Activated T-helper 17 cell treated with anti-CD3 and anti-CD28 coated beads, Interleukin-2, amount 50 U/mL, for 72 hours (primary cell): ENCODE results near the gene FREM1. TPM values are rescaled to one million over a fixed set of nuclear protein-coding genes. Genes with fewer than 3 reads are reported as not detected.

Source experiments
- ATAC-seq: fragments of 150-1000 bp; cut with Tn5 transposase; replicated peaks from 2 replicates; pipeline ENCODE4 v1.10.0; 2021; ENCODE audit warnings: mild to moderate bottlenecking, moderate library complexity
- H3K27ac Mint-ChIP-seq: one replicate; pipeline ENCODE4 v1.8.0; 2022; ENCODE audit warnings: mixed read lengths
- H3K27me3 Mint-ChIP-seq: one replicate; pipeline ENCODE4 v1.8.0; 2022; ENCODE audit warnings: mixed read lengths
- H3K36me3 Mint-ChIP-seq: one replicate; pipeline ENCODE4 v1.8.0; 2022; ENCODE audit warnings: low read depth, mild to moderate bottlenecking, mixed read lengths
- H3K4me1 Mint-ChIP-seq: one replicate; pipeline ENCODE4 v1.8.0; 2022; ENCODE audit warnings: mixed read lengths
- H3K4me3 Mint-ChIP-seq: one replicate; pipeline ENCODE4 v1.8.0; 2022; ENCODE audit warnings: mild to moderate bottlenecking, mixed read lengths
- H3K9me3 Mint-ChIP-seq: one replicate; pipeline ENCODE4 v1.8.0; 2022; ENCODE audit warnings: mixed read lengths
- total RNA-seq, 2 donors: library from RNA; stranded (reverse); gene quantifications; one replicate each; pipeline ENCODE4 v1.2.3, GENCODE V29; 2022

Gene FREM1
- total RNA-seq, 2 donors from 2014 or later, result 0.45 TPM; not detected in 1

DNA sequence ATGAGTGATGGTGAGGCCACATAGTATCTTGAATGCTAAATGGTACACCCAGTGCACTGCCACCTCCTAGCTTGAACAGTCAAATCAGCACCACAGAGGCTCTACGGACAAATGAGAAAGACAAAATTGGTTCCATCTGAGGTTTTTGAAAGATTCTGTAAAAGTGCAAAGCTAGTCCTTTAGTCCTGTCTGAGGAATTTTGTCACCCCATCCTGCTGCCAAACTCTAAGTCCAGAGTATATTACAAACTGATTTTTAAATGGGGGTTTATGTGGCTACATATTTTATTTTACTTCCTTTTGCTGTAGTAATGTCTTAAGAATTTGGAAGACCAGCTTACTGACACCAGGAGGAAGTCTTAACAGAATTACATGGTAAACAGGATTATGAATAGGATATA lies 7.7 kb downstream of the FREM1 start:
- Mint-ChIP-seq H3K4me1 (no peaks in the 10 kb centered on the region), H3K36me3 (no peaks in the 10 kb centered on the region), H3K4me3 (no peak overlapping the region), H3K27ac (no peak overlapping the region), H3K27me3 (peaks cover 7% of the 10 kb centered on the region), H3K9me3 (no peaks in the 10 kb centered on the region)
- no peak for ATAC-seq

DNA sequence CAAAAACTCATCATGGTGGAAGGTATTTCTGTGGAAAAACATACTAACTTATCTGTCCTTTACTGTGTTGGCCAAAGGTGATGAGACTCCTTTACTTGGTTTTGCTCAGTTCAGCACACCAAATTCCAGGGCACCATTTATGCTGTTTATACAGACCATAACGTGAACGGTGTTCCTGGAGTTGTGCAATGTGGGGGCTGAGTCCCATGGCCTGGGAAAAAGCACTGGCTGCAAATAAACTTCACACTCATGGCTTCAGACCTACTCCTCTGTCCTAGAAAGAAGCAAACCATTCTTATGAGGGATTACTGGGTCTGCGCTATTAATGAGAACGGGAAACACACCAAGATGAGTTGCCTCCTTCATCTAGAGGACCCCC lies 10.4 kb downstream of the FREM1 start:
- no peaks in the 10 kb centered on the region for H3K9me3 Mint-ChIP-seq
- no peaks in the 10 kb centered on the region for H3K4me1 Mint-ChIP-seq
- H3K27me3 Mint-ChIP-seq, result peaks cover 6% of the 10 kb centered on the region
- no peaks in the 10 kb centered on the region for H3K36me3 Mint-ChIP-seq
- ATAC-seq, result no peak
- no peak overlapping the region for H3K4me3 Mint-ChIP-seq
- no peak overlapping the region for H3K27ac Mint-ChIP-seq

GRCh38 chr9:14899042-14899814 lies 11.0 kb downstream of the FREM1 start:
- Mint-ChIP-seq H3K9me3 (no peaks in the 10 kb centered on the region), H3K4me1 (no peaks in the 10 kb centered on the region), H3K36me3 (no peaks in the 10 kb centered on the region), H3K4me3 (no peak overlapping the region), H3K27me3 (peaks cover 4% of the 10 kb centered on the region), H3K27ac (no peak overlapping the region)
- no peak for ATAC-seq

DNA sequence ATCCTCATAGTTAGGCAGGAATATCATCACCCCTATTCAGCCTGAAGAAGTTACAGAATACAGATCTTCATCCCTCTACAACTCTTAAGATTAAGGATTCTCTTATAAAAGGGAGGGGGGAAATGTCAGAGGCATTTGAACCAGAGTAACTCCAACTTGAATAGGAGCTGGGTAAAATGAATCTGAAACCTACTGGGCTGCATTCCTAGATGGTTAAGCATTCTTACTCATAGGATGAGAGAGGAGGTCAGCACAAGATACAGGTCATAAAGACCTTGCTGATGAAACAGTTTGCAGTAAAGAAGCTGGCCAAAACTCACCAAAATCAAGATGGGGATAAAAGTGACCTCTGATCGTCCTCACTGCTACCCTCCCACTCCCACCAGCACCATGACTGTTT lies 14.4 kb downstream of the FREM1 start:
- no peaks in the 10 kb centered on the region for H3K9me3 Mint-ChIP-seq
- no peaks in the 10 kb centered on the region for H3K27me3 Mint-ChIP-seq
- no peaks in the 10 kb centered on the region for H3K4me1 Mint-ChIP-seq
- no peak overlapping the region for H3K4me3 Mint-ChIP-seq
- no peak overlapping the region for H3K27ac Mint-ChIP-seq
- ATAC-seq, result no peak
- no peaks in the 10 kb centered on the region for H3K36me3 Mint-ChIP-seq

DNA sequence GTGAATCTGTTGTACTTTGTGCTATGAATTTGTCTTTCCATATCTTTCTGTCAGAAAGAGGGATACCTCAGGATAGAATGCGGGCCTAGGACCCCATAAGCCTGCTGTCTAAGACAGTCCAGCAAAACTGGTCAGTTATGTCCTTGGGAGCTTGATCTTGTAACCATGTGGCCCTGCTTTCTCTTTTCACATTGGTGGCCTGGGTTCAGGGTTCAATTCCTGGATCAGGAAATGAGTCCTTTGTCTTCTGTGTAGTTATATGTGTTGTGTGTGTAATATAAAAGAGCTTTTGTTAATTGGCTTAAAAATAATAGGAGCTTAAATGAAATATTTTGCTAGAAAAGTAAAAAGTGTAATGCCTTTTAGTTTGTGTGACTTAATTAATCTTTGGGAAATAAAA lies 16.9 kb downstream of the FREM1 start:
- H3K27me3 Mint-ChIP-seq, result peaks cover 4% of the 10 kb centered on the region
- no peaks in the 10 kb centered on the region for H3K4me1 Mint-ChIP-seq
- no peaks in the 10 kb centered on the region for H3K9me3 Mint-ChIP-seq
- no peaks in the 10 kb centered on the region for H3K36me3 Mint-ChIP-seq
- H3K4me3 Mint-ChIP-seq, result no peak overlapping the region
- no peak overlapping the region for H3K27ac Mint-ChIP-seq
- ATAC-seq, result no peak

- ATAC-seq, result no peak
- Mint-ChIP-seq H3K4me1 (no peaks in the 10 kb centered on the region), H3K4me3 (no peak overlapping the region), H3K27me3 (peaks cover 4% of the 10 kb centered on the region), H3K36me3 (no peaks in the 10 kb centered on the region), H3K9me3 (no peaks in the 10 kb centered on the region), H3K27ac (no peak overlapping the region)
Measured at GRCh38 chr9:14891332-14891731, 18.9 kb downstream of the FREM1 start.

GRCh38 chr9:14889451-14889850 lies 20.8 kb downstream of the FREM1 start:
- H3K27me3 Mint-ChIP-seq, result peaks cover 4% of the 10 kb centered on the region
- H3K4me1 Mint-ChIP-seq, result no peaks in the 10 kb centered on the region
- ATAC-seq, result no peak
- H3K27ac Mint-ChIP-seq, result no peak overlapping the region
- no peak overlapping the region for H3K4me3 Mint-ChIP-seq
- H3K9me3 Mint-ChIP-seq, result no peaks in the 10 kb centered on the region
- no peaks in the 10 kb centered on the region for H3K36me3 Mint-ChIP-seq

DNA sequence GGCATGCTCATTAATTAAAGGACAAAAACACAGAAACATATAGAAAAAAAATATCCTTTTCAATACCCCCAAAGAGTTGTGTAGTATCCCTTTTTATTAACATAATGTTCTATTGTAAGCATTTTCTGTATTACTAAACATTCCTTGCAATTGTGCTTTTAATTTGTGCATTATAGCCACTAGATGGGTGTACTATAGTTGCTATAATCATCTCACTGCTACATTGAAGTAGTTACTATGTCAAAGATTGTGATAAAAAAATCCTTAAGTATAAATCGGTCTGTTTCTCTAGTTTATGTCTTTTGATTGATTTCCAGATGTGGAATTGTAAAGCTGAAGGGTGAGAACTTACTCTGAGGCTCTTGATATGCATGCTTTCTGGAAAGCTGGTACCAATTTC lies 21.4 kb downstream of the FREM1 start:
- H3K27ac Mint-ChIP-seq, result no peak overlapping the region
- no peak overlapping the region for H3K4me3 Mint-ChIP-seq
- ATAC-seq, result no peak
- H3K9me3 Mint-ChIP-seq, result no peaks in the 10 kb centered on the region
- H3K27me3 Mint-ChIP-seq, result peaks cover 4% of the 10 kb centered on the region
- H3K4me1 Mint-ChIP-seq, result no peaks in the 10 kb centered on the region
- no peaks in the 10 kb centered on the region for H3K36me3 Mint-ChIP-seq

DNA sequence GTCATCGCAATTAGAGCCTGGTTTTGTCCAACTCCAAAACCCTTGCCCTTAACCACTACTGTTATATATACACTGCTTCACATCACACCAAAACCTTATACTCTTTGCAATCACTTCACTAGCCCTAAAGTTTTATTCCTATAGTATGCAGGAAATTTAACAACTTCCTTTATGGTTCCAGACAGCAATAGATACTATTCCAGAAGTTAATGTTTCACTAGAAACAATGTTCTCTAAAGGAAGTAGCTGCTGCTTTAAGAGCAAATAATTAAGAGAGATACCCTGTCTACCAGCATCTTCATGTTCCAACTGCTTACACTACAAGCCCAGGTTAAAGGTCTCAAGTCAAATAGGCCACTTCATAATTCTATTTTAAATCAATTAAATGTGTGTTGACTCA lies 22.0 kb downstream of the FREM1 start:
- peaks cover 4% of the 10 kb centered on the region for H3K27me3 Mint-ChIP-seq
- no peaks in the 10 kb centered on the region for H3K36me3 Mint-ChIP-seq
- no peak overlapping the region for H3K27ac Mint-ChIP-seq
- H3K4me3 Mint-ChIP-seq, result no peak overlapping the region
- ATAC-seq, result no peak
- H3K4me1 Mint-ChIP-seq, result no peaks in the 10 kb centered on the region
- H3K9me3 Mint-ChIP-seq, result no peaks in the 10 kb centered on the region

DNA sequence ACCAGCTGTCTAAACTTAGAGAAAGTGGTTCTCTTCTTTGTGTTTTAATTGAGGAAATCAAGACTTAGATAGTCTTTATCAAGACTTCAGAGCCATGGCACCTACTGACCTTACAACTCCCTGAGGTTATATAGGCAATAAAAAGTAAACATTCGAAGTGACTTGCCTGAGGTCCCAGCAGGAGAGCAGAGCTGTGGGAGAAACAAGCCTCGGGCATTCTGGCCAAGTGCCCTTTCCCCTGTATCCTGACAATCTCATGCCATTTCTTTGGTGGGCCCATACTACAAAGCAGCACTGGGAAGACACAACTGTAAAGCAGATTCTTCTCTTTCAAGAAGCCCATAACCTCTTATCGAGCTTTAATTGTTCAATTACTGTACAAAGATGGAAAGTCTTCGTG lies 23.1 kb downstream of the FREM1 start:
- H3K4me3 Mint-ChIP-seq, result no peak overlapping the region
- no peak overlapping the region for H3K27ac Mint-ChIP-seq
- H3K36me3 Mint-ChIP-seq, result no peaks in the 10 kb centered on the region
- no peaks in the 10 kb centered on the region for H3K9me3 Mint-ChIP-seq
- no peaks in the 10 kb centered on the region for H3K4me1 Mint-ChIP-seq
- no peak for ATAC-seq
- peaks cover 4% of the 10 kb centered on the region for H3K27me3 Mint-ChIP-seq

GRCh38 chr9:14883310-14883944 lies 26.8 kb downstream of the FREM1 start:
- no peaks in the 10 kb centered on the region for H3K4me1 Mint-ChIP-seq
- no peak overlapping the region for H3K27ac Mint-ChIP-seq
- no peak for ATAC-seq
- H3K27me3 Mint-ChIP-seq, result peaks cover 6% of the 10 kb centered on the region
- no peaks in the 10 kb centered on the region for H3K36me3 Mint-ChIP-seq
- H3K4me3 Mint-ChIP-seq, result no peak overlapping the region
- H3K9me3 Mint-ChIP-seq, result no peaks in the 10 kb centered on the region

- Mint-ChIP-seq H3K9me3 (no peaks in the 10 kb centered on the region), H3K4me1 (no peaks in the 10 kb centered on the region), H3K36me3 (no peaks in the 10 kb centered on the region), H3K27me3 (peaks cover 16% of the 10 kb centered on the region), H3K4me3 (no peak overlapping the region), H3K27ac (no peak overlapping the region)
- ATAC-seq, result no peak
Measured at GRCh38 chr9:14882090-14882489, 28.1 kb downstream of the FREM1 start.

- no peak overlapping the region for H3K4me3 Mint-ChIP-seq
- no peaks in the 10 kb centered on the region for H3K4me1 Mint-ChIP-seq
- no peak overlapping the region for H3K27ac Mint-ChIP-seq
- H3K36me3 Mint-ChIP-seq, result no peaks in the 10 kb centered on the region
- no peaks in the 10 kb centered on the region for H3K9me3 Mint-ChIP-seq
- peaks cover 17% of the 10 kb centered on the region for H3K27me3 Mint-ChIP-seq
- no peak for ATAC-seq
Measured at GRCh38 chr9:14881006-14881405, 29.2 kb downstream of the FREM1 start.

DNA sequence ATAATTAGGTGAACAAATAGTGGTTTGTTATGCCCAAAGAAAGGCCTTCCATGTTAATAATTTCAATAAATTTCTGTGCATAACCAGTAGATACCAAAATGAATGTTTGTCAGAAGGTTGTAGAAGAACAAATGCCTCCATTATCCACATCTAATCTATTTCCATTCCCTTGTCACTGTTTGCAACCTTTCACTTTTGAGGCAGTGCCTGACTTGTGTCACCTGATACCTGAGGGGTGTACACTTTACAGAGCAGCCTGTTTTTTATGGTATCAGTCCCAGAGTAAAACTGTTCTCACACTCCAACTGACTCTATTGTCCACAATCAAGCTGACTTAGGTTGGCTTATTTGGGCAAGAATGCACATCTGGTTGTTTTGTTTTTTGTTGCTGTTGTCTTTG lies 40.1 kb downstream of the FREM1 start:
- no peak overlapping the region for H3K27ac Mint-ChIP-seq
- no peaks in the 10 kb centered on the region for H3K27me3 Mint-ChIP-seq
- H3K36me3 Mint-ChIP-seq, result no peaks in the 10 kb centered on the region
- no peak for ATAC-seq
- H3K9me3 Mint-ChIP-seq, result no peaks in the 10 kb centered on the region
- no peaks in the 10 kb centered on the region for H3K4me1 Mint-ChIP-seq
- no peak overlapping the region for H3K4me3 Mint-ChIP-seq

- Mint-ChIP-seq H3K4me1 (no peaks in the 10 kb centered on the region), H3K27ac (no peak overlapping the region), H3K27me3 (no peaks in the 10 kb centered on the region), H3K4me3 (no peak overlapping the region), H3K9me3 (no peaks in the 10 kb centered on the region), H3K36me3 (no peaks in the 10 kb centered on the region)
- ATAC-seq, result no peak
Measured at GRCh38 chr9:14869671-14870070, 40.6 kb downstream of the FREM1 start.
